CD4-positive, alpha-beta T cell treated with Interleukin-6 for 4 hours (primary cell): Measurements from ENCODE around the gene AK3.
"Not testable (repeated sequence)": the region's sequence is repeated elsewhere in the genome, so short reads cannot be mapped to it uniquely, and the experiment has no call there.

Experiments used
- DNase-seq: peaks from one replicate; pipeline ENCODE4 v3.0.0-alpha.2; 2020; ENCODE audit warnings: mixed read lengths

Gene AK3

DNA sequence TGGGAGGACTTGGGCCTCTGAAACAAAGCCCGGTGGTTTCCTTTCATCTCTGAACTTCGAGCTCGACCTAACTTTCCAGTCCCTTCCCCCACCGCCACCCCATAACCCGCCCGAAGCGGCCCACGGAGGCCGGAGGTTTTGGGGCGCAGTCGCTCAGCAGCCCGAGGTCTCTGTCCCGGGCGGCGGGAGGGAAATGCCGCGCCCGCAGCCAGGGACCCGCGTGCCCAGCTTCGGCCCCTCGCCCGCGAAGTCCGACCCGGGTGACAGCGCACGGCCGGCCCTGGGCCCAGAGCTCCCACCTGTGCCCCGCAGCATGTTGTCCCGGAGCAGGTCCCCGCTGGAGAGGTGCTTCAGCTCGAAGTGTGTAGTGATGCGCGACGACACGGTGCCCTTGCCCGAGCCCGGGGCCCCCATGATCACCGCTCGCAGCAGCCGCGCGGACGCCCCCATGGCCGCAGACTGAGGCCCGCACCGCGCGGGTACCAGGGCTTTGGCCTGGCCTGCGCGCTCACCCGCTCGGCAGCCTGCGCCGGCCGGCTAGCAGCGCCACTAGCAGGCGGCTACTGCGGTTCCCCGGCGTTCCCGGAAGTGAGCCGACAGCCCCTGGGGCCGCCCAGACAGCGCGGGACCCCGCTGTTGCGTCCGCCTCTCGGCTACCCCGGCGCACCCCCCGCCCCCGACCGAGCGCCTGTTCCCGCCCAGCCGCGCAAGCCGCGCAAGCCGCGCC lies at the start of gene AK3:
Gene AK3, minus strand, starts transcription at position 565 of the 727 bp plus-strand sequence. Its CDS starts 115 bp downstream, at position 450.
- DNase-seq = peak; percentile 84

DNA sequence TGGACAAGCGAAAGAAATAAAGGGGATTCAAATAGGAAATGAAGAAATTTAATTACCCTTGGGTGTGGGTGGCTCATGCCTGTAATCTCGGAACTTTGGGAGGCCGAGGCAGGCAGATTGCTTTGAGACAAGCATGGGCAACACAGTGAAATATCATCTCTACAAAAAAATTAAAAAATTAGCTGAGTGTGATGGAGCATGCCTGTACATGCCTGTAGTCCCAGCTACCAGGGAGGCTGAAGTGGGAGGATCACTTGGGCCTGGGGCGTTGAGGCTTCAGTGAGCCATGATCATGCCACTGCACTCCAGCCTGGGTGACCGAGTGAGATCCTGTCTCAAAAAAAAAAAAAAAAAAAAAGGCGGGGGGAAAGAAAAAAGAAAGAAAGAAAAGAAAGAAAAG lies 47.7 kb upstream of the AK3 start:
- no peak for DNase-seq

DNA sequence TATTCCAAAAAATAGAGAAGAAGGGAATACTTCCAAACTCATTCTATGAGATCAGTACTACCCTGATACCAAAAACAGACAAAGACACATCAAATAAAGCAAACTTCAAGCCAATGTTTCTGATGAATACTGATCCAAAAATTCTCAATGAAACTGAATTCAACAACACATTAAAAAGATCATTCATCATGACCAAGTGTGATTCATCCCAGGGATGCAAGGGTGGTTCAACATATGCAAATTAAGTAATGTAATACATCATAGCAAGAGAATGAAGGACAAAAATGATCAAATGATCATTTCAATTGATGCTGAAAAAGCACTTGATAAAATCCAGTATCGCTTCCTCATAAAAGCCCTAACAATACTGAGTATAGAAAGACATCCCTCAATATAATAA lies 46.9 kb upstream of the AK3 start:
- DNase-seq = no peak

DNA sequence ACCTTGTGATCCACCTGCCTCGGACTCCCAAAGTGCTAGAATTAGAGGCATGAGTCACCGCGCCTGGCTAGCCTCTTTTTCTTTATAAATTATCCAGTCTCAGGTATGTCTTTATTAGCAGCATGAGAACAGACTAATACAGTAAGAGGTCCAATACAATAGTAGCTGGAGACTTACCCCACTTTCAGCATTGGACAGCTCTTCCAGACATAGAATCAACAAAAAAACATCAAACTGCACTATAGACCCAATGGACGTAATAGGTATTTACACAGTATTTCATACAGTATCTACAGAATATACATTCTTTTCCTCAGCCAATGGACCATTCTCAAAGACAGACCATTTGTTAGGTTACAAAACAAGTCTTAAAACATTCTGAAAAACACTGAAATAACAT lies 45.6 kb upstream of the AK3 start:
- no peak for DNase-seq

DNA sequence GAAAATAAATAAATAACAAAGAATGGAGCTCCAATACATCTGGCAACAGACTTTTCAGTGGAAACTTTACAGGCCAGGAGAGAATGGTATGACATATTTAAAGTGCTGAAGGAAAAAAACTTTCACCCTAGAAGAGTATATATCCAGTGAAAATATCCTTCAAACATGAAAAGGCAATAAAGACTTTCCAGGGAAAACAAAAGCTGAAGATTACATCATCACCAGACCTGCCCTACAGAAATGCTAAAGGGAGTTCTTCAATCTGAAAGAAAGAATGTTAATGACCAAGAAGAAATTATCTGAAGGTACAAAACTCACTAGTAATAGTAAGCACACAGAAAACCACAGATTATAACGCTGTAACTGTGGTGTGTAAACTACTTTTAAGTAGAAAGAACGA lies 43.4 kb upstream of the AK3 start:
- DNase-seq = no peak

DNA sequence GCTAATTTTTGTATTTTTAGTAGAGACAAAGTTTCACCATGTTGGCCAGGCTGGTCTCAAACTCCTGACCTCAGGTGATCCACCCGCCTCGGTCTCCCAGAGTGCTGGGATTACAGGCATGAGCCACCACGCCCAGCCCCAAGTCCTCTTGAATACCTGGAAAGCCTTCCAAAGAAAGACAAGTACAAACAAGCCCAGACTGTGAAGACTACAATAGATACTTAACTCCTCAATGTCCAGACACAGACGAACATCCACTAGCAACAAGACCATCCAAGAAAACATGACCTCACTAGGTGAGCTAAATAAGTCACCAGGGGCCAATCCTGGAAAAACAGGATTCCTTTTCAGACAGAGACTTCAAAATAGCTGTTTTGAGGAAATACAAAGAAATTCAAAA lies 42.2 kb upstream of the AK3 start:
- not testable (repeated sequence) for DNase-seq

DNA sequence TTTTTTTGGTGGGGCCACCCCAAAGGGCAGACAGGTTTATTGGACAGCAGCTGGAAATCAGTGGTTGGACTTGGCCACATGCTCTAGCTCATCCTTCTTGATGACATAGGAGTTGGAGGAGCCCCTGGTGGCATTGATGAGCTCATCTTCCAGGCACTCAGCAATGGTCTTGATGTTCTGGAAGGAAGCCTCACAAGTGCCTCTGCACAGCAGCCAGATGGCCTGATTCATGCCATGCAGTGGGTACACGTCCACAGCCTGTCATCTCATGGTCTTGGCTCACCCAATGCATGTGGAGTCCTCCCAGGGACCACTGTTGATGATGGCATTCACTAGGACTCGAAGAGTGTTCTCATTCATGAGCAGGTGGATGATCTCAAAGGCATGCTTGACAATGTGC lies 40.4 kb upstream of the AK3 start:
- no peak for DNase-seq

DNA sequence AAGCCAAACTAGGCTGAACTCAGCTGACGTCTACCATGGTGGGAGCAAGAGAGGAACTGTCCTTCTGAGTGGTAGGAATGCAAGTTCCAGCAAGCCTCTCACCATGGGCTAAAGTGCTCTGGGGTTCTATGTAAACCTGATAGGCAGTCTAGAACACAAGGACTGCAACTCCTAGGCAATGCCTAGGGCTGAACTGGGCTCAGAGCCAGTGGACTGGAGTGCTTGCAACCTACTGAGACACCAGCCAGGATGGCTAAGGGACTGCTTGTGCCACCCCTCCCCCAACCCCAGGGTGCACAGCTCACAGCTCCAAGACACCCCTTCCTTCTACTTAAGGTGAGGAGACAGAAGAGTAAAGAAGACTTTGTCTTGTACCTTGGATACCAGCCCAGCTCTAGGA lies 39.6 kb upstream of the AK3 start:
- no peak for DNase-seq

DNA sequence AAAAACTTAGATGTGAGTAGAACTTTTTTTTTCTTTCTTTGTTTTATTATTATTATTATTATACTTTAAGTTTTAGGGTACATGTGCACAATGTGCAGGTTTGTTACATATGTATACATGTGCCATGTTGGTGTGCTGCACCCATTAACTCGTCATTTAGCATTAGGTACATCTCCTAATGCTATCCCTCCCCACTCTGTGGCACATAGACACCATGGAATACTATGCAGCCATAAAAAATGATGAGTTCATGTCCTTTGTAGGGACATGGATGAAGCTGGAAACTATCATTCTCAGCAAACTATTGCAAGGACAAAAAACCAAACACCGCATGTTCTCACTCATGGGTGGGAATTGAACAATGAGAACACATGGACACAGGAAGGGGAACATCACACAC lies 34.0 kb upstream of the AK3 start:
- DNase-seq = not testable (repeated sequence)

DNA sequence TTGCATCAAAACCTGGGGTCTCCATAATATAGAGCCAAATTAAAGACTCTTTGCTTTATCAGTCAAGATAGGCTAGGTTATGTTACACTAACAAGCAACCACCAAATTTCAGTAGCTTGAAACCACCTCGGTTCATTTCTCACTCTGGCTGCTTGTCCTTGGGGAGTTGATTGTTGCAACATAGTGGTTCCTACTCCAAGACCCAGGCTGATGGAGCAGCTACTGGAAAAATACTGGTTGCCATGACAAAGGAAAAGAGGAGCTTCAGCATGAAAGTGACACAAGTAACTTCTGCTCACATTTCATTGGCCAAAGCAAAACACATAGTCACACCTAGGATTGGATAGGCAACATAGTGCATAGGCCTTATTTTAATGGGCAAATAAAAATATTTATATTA lies 33.2 kb upstream of the AK3 start:
- no peak for DNase-seq

DNA sequence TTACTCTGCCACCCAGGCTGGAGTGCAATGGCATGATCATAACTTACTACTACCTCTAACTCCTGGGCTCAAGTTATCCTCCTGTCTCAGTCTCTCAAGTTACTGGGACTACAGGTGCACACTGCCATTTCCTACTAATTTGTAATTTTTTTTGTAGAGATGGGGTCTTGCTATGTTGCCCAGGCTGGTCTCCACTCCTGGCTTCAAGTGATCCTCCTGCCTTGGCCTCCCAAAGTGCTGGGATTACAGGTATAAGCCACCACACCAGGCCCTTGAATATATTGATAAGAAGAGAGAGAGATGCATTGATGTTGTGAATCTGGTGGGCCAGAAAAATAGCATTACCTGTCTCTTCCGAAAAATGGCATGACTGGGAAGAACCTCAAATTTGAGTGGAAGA lies 30.8 kb upstream of the AK3 start:
- no peak for DNase-seq

DNA sequence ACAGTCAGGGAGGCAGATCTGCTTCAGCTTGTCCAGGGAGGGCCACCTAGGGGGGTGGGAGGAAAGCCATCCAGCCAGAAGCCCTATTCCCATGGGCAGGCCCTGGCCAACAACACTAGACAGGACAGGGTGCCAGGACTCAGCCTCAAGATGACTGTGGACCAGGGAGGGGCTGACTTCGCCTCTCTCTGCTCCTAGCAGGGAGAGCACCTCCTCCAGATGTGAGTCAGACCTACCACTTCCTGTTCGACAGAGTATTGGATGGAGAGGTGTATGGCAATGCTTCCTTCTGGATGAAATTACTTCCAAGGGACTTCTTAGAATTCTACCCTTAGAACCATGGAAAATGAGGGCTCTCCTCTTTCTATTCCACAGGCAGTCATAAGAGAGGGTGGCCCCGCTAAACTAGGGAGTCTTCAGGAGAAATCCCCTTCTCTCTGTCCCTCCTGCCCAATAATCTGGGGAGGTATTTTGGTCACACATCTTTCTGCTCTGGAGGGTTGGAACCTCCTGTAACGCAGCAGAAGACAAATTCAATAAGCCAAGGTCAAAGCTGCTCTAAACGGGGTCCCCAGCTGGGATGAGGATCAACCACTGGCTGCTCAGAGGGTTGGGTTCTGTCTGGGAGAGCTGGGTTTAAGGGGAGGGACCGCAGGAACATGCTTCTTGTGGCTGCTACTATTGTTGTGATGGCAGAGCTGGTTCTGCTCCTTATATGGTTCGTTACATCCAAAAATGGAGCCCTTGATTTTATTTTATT lies 28.5 kb upstream of the AK3 start:
- no peak for DNase-seq

DNA sequence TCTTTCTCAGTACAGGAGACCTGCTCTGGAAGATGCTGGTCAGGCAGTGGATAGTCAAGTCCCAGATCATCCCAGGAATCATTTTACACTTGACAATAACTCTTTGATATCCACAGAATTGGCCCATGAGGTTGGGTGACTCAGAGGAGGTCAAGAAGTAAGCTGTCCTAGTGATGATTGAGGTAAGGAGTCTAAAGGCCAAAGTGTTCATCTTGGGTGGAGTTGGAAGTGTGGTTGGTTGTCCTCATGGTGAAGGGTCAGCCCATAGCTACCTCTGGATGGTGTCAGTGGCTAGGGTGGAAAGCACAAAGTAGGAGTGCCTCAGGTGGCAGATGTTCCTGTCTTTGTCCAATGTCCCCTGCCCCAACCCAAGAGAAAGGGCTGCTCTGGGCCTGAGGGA lies 27.7 kb upstream of the AK3 start:
- DNase-seq = no peak

DNA sequence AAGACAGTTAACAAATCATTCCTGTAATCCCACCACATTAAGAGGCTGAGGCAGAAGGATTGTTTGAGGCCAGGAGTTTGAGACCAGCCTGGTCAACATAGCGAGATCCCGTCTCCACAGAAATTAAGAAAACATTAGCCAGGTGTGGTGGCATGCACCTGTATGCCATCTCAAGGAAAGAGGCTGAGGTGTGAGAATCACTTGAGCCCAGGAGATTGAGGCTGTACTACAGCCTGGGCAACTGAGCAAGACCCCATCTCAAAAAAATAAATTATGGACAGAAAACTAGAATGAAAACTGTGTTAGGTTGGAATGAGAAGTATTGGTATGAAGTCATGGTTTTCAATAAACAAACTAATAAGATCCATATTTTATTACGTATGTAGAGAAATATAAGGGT lies 23.0 kb upstream of the AK3 start:
- no peak for DNase-seq

DNA sequence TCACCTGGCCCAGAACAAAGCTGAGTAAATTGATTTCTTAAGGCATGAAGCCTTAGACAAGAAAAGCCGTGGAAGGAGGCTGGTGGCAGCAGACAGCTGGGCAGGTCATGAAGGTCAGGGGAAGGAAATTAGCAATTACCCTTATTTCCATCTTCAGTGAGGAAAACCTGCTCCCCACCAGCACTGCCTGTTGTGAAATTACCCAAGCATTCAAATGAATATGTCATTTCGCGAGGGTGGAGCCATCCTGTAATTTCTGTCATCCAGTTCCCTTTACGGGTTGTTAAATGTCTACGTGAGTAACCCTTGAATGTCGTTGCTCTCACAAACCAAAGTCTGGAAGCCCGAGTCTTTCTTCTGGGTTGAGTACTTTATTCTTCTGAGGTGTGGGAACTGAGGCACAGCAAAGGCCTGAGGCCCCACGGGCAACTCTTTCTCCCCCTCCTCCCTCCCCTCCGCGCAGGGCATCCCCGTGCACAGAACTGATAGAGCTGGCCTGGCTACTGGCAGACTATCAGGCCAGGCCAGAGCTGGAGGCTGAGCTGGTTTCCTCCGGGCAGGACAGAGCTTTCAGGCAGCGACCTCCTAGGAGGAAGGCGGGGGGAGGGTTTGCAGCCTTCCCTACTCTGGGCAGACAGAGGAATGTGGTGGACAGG lies 22.0 kb upstream of the AK3 start:
- no peak for DNase-seq

DNA sequence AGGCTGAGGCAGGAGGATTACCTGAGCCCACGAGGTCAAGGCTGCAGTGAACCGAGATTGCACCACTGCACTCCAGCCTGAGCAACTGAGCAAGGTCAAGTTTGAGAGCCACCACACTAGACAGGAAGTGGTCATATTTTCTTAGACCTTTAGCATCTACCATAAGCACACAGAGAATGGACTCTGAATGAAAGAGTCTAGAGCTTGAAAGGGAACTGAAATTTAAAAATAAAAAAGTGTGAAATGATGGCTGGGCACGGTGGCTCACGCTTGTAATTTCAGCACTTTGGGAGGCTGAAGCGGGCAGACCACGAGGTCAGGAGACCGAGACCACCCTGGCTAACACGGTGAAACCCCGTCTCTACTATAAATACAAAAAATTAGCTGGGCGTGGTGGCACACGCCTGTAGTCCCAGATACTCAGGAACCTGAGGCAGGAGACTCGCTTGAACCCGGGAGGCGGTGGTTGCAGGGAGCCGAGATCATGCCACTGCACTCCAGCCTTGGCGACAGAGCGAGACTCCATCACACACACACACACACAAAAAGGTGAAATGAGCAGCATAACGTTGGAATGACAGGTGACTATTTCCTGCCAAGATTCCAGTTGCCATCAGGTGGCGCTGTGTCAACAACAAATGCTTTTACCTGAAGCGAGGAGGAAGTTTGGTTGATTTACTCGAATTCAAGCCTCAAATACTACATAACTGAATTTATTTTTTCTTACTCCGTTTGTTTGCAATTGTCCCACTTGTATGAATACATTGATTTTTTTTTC lies 21.3 kb upstream of the AK3 start:
- peak; percentile 88 for DNase-seq

DNA sequence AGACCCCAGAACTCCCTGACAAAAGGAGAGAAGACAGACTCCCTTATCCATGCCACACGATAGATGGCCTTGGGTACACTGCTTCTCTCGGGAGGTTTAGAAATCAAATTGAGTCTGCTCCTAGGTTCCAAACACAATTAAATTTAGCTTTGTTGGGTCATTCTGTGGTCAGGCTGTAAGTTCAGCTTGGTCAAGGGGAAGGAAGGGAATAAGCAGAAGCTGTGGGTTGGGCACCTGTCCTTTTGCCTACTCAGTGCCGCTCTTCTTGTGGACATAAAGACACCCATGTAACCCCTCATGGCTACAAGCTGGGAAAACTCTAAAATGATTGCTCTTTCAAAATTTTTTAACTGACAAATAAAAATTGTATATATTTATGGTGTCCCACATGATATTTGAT lies 19.1 kb upstream of the AK3 start:
- no peak for DNase-seq

DNA sequence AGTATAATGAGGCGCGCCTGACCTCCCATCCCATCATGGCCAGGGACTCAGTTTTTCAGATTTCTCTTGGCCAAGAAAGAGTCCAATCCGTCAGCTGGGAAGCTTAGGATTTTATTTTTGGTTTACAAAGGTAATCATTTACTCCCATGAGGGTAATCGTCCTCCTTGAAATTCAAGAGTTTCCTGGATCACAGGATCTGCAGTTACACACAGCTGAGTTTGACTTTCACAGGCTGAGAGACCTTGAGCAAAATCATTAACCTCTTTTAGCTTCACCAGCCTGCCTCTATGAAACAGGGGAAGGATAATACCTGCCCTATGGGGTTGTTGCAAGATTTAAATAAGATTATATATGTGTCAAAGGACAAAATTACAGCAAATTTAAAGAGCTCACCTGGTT lies 15.4 kb upstream of the AK3 start:
- DNase-seq = no peak

DNA sequence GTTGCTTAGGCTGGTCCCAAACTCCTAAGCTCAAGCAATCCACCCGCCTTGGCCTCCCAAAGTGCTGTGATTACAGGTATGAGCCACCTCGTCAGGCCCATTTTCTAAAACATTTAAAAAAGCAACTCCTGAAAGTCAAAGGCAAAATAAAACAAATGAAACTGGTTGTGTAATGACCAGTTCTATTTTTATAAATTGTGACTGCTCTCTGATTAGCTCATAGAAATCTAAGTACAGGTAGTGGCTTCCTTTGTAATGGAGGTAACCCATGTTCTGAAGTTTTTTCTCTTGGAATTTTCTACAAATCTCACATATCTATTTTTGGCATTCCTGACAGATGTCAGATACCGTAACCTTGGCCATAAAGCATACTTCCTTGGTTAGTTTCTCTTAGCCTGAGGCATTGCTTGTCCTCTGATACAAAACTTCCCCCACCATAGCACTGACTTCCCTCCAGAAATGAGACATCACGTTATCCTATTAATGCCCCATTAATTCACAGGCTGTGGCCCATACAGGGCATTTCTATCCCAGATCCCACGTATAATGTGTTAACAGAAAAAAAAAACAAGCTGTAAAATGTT lies 14.1 kb upstream of the AK3 start:
- no peak for DNase-seq

DNA sequence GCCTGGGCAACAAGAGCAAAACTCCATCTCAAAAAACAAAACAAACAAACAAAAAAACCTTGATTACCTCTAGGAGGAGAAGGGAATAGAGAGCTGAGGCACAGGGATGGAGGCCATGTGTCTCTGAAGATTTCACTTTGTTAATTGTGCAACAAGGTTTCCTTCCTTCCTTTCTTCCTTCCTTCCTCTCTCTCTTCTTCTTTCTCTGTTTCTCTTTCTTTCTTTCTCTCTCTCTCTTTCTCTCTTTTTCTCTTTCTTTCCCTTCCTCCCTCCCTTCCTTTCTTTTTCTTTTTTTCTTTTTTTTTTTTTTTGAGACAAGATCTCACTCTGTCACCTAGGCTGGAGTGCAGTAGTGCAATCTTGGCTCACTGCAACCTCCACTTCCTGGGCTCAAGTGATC lies 13.5 kb upstream of the AK3 start:
- DNase-seq = not testable (repeated sequence)

DNA sequence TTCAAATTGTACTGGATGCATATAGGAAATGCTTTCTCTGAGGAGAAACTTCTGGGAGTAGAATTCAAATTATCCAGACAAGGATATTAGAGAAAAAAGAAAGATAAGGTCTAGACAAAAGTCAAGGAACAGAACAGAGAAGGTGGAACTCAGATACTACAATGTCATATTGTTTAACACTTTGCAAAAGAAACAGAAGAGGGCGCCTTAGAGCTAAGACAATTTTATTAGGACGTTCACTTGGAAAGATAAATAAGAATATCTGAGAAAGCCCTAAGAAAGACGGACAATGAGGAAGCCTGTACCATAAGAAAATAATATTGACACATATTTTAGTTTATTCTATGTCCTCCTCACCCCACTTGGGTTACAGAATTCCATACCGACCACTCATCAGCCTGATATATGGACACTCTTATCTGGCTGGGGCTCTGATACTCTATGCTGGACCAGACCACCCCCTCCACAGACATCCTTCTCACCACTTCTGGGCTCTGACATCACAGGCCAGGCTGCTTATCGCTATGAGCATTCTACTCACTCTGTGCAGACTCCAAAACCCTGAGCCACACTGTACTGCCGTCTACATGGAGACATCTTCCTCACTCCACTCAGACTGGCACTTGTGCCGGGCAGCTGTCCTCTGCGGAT lies 9.1 kb upstream of the AK3 start:
- no peak for DNase-seq

DNA sequence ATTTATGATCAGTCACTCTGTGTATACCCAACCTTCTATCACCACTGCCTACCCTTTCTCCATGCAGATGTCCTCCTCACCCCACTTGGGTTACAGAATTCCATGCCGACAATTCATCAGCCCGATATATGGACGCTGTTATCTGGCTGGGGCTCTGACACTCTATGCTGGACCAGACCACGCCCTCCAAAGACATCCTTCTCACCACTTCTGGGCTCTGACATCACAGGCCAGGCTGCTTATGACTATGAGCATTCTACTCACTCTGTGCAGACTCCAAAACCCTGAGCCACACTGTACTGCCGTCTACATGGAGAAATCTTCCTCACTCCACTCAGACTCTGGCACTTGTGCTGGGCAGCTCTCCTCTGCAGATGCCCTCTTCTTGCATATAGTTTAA lies 7.6 kb upstream of the AK3 start:
- no peak for DNase-seq
